Measurements from ENCODE around the gene CARMIL3.

CARMIL3 gene

DNA sequence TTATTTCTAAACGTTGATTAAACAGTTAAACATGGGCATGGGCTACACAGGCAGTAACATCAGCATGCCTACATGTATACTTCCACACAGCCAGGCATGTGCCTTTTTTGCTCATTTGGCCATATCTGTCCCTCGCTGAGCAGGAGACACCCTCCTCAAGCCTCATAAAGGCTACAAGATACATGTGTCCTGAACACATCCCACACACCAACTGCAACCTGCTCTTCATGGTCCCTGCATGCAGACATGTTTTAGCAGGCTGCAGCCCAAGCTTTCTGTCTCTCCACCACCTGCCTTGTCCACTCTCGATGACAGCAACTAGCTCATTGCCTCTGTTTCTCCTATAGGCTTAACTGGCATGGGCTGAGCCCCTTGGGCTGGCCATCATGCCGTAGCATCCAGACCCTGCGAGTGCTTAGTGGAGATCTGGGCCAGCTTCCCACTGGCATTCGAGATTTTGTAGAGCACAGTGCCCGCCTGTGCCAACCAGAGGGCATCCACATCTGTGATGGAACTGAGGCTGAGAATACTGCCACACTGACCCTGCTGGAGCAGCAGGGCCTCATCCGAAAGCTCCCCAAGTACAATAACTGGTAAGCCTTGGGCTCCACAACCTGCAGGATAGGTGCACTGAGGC, 44.9 kb downstream of the CARMIL3 start:
- H3K27ac ChIP-seq: peak overlapping the region; percentile 88
- POLR2A ChIA-PET (ENCODE audit: low non-redundant PET): interaction anchor here (0.7 kb wide), 2 partner anchors 12 to 202 kb away, joined by 3 to 5 read pairs; no protein-coding TSS in a partner anchor
- TF ChIP-seq, protein P1, sequence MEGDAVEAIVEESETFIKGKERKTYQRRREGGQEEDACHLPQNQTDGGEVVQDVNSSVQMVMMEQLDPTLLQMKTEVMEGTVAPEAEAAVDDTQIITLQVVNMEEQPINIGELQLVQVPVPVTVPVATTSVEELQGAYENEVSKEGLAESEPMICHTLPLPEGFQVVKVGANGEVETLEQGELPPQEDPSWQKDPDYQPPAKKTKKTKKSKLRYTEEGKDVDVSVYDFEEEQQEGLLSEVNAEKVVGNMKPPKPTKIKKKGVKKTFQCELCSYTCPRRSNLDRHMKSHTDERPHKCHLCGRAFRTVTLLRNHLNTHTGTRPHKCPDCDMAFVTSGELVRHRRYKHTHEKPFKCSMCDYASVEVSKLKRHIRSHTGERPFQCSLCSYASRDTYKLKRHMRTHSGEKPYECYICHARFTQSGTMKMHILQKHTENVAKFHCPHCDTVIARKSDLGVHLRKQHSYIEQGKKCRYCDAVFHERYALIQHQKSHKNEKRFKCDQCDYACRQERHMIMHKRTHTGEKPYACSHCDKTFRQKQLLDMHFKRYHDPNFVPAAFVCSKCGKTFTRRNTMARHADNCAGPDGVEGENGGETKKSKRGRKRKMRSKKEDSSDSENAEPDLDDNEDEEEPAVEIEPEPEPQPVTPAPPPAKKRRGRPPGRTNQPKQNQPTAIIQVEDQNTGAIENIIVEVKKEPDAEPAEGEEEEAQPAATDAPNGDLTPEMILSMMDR (conservative IDR thresholded peaks at IDR 0.05; ENCODE audit: low read depth): no peak
- DNase-seq (ENCODE audit: low spot score): no peak
- CTCF ChIA-PET: interaction anchor here (1.4 kb wide), 1 partner anchor 12 kb away, joined by 4 read pairs; no protein-coding TSS in a partner anchor

DNA sequence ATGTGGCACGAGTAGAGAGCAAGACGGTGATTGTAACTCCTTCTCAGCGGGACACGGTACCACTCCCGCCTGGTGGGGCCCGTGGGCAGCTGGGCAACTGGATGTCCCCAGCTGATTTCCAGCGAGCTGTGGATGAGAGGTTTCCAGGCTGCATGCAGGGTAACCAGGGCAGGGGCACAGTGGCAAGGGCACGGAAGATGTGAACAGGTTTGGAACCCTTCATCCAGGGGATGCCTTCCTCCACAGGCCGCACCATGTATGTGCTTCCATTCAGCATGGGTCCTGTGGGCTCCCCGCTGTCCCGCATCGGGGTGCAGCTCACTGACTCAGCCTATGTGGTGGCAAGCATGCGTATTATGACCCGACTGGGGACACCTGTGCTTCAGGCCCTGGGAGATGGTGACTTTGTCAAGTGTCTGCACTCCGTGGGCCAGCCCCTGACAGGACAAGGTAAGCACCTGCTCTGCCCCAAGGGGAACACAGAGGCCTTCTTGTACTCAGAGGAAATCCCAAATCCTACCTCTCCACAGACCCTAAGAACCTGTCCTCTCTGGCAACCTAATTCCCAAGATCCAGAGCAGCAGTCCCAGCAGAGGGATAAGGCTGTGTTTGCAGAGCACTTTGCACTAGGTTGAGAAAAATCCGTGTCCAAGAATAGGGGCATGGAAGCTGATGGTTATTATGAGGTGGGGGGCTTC, 46.6 kb downstream of the CARMIL3 start:
- ChIA-PET CTCF (interaction anchor here (1.4 kb wide), 1 partner anchor 10 kb away, joined by 4 read pairs; no protein-coding TSS in a partner anchor), POLR2A (ENCODE audit: low non-redundant PET) (no interaction called here)
- TF ChIP-seq, protein P1 (conservative IDR thresholded peaks at IDR 0.05; ENCODE audit: low read depth): no peak
- DNase-seq (ENCODE audit: low spot score): no peak
- 0 out of 2 replicates have a peak overlapping the region, but pooled peaks have one; percentile 6 for H3K27ac ChIP-seq

DNA sequence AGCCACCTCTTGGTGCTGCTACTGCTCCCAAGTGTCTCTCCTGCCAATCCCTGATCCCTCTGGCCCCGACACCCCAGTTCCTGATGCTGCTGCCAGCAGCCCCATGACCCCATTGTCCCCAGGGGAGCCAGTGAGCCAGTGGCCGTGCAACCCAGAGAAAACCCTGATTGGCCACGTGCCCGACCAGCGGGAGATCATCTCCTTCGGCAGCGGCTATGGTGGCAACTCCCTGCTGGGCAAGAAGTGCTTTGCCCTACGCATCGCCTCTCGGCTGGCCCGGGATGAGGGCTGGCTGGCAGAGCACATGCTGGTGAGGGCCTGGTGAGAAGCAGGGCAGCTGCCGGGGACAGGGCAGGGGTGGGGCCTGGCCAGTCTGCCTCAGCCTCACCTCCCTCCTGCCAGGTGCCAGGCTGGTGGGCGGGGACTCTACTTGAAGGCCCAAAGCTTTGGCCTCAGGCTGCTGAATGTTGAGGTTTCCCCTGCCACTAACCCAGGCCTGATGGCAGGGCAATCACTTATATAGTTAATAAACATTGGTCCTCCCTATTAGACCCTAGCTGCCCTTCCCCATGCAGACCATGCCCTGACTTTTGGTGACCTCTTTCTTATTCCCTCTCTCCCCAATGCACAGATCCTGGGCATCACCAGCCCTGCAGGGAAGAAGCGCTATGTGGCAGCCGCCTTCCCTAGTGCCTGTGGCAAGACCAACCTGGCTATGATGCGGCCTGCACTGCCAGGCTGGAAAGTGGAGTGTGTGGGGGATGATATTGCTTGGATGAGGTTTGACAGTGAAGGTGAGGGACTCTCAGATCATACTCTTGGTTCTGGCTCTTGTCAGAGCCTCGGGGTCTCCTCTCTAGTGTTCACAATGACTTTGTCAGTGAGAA, 47.4 kb downstream of the CARMIL3 start:
- TF ChIP-seq, protein P1 (conservative IDR thresholded peaks at IDR 0.05; ENCODE audit: low read depth): no peak
- DNase-seq (ENCODE audit: low spot score): no peak
- peak overlapping the region; percentile 6; the same call in 1 of the 2 replicates for H3K27ac ChIP-seq
- CTCF ChIA-PET: interaction anchor here (1.4 kb wide), 1 partner anchor 10 kb away, joined by 5 read pairs; no protein-coding TSS in a partner anchor
- POLR2A ChIA-PET (ENCODE audit: low non-redundant PET): no interaction called here

DNA sequence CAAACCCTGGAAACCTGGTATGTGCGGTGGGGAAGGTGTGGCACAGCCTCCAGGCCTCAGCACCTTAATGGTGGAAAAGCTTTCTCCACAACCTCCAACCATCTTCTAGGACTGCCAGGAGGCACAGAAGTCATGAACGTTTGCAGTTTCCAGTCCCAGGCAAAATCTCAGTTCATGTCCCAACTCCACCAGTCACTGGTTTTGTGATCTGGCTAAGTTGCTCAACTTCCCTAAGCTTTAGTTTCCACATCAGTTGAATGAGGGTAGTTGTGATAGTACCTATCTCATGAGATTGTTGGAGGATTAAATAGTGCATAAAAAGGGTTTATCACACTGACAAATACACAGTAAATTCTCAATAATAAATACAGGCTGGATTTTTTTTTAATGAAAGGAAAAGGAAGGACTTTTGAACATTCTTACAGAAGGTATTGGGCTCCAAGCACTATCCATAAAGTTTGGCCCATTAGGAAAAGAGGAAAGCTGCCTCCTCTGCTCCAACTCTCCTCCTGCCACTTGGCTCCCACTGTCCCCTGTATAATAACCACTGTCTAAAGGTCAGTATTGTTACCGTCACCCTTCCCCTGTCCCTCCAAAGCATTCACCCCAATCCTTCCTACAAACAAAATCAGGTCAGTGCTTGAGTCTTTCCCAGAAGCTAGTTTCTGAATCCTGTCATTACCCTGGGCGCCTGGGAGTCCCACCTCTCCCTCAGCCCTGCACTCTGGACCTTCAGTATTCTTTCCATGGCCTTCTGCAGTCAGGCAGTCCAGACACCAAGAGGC, 48.6 kb downstream of the CARMIL3 start:
- H3K27ac ChIP-seq: peak overlapping the region; percentile 26; the same call in 1 of the 2 replicates
- ChIA-PET POLR2A (ENCODE audit: low non-redundant PET) (no interaction called here), CTCF (interaction anchor here (0.6 to 1.4 kb wide), 3 partner anchors 8 to 626 kb away, joined by 3 to 5 read pairs (median 3); no protein-coding TSS in a partner anchor)
- DNase-seq (ENCODE audit: low spot score): no peak
- TF ChIP-seq, protein P1 (conservative IDR thresholded peaks at IDR 0.05; ENCODE audit: low read depth): no peak

DNA sequence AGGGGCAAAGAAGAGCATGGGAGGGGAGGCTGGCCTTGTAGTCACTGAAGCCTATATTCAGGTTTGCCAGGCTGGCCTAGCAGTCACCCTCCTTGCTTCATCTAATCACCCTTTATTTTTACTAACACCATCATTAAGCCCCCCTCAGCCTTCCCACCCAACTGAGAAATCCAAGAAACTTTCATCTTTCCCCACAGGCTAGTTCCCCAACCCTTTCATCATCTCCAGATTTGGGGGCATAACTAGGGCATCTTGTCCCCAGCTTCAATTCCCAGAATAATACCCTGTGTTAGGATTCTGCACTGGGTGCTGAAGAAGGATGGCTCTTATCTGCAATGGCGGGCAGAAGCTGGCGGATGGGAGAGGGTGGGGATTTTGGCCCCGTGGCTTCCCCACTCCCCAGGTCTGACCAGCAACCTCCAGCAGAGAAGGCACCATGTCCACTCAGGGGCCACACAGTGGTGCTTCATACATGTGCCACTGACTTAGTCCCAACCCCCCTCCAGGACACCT, 49.2 kb downstream of the CARMIL3 start:
- TF ChIP-seq, protein P1 (conservative IDR thresholded peaks at IDR 0.05; ENCODE audit: low read depth): no peak
- peak overlapping the region; percentile 10; the same call in 1 of the 2 replicates for H3K27ac ChIP-seq
- no peak for DNase-seq (ENCODE audit: low spot score)
- POLR2A ChIA-PET (ENCODE audit: low non-redundant PET): no interaction called here
- CTCF ChIA-PET: interaction anchor here (0.6 kb wide), 1 partner anchor 26 kb away, joined by 3 read pairs; no protein-coding TSS in a partner anchor

Measured in RWPE1 (cell line).